CD4-positive, alpha-beta T cell treated with Interleukin-1 beta for 1 hour (primary cell): ENCODE data around the gene CNN1.
"Not testable (repeated sequence)": the region's sequence is repeated elsewhere in the genome, so short reads cannot be mapped to it uniquely, and the experiment has no call there.

Experiments used
- DNase-seq, 2 donors: peaks; one replicate each; pipeline ENCODE4 v3.0.0-alpha.2; 2020 to 2022

The CNN1 gene

DNA sequence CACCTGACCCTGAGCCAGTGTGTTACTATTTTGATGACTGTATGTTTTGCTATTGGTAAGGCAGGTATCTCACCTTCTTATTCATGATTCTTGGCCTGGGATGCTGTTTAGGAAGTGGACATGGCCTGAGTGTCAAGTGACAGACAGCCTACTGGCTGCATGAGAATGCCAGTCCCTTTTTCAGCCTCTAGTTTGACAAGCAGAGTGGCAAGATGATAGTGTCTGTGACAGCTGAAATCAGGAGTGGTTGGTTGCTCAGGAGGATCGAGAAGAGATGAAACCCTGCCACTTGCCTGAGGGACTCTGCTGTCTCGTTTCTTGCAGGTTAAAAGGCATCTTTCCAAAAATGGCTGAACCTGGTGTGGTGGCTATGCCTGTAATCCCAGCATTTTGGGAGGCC is 27.5 kb downstream of the CNN1 start:
- no peak for DNase-seq

DNA sequence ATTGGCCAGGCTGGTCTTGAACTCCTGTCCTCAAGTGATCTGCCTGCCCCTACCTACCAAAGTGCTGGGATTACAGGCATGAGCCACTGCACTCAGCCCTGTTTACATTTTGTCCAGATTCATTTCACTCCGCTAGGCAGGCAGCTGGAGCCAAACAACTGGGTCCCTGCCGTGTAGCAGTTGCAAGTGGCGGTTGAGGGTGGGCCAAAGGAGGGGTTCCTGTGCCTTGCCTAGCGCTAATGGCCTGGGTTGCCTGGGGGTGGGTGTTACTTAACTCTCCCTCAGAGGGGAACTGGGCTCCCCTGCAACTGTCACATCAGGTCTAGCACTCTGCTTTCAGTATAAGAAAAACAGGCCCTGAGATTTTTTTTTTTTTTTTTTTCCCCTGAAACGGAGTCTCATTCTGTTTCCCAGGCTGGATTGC is 31.4 kb downstream of the CNN1 start:
- DNase-seq = no peak

DNA sequence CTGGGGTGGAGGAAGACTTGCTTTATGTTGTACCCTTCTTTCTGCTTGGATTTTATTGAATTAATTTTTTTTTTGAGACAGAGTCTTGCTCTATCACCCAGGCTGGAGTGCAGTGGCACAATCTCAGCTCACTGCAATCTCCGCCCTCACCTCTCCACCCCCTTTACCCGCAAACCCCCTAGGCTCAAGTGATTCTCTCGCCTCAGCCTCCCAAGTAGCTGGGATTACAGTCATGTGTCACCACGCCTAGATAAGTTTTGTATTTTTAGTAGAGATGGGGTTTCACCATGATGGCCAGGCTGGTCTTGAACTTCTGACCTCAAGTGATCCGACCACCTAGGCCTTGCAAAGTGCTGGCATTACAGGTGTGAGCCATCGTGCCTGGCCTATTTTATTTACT is 34.7 kb downstream of the CNN1 start:
- not testable (repeated sequence) for DNase-seq

DNA sequence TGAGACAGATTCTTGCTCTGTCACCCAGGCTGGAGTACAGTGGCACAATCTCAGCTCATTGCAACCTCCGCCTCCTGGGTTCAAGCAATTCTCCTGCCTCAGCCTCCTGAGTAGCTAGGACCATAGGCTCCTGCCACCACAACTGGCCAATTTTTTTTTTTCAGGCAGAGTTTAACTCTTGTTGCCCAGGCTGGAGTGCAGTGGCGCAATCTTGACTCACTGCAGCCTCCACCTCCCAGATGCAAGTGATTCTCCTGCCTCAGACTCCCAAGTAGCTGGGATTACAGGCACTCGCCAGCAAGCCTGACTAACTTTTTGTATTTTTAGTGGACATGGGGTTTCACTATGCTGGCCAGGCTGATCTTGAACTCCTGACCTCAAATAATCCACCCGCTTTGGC is 35.1 kb downstream of the CNN1 start:
- not testable (repeated sequence) for DNase-seq

DNA sequence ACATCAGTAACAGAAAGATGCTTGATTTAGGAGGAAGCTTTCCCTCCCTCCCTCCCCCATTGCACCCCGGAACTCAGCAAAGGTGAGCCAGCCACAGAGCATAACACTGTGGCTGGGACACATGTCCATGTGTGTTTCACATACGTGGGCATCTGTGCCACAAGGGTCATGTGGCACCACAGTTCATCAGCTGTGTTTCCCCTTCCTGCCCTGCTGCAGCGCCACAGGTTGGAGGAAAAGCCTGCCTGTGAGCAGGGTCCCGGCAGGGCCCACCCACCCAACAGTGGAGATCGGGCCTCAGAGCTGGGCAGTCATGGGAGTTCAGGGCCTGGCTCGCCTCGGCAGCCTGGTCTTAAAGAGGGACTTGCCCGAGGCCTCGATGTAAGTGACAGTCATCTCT is 36.0 kb downstream of the CNN1 start:
- no peak for DNase-seq

DNA sequence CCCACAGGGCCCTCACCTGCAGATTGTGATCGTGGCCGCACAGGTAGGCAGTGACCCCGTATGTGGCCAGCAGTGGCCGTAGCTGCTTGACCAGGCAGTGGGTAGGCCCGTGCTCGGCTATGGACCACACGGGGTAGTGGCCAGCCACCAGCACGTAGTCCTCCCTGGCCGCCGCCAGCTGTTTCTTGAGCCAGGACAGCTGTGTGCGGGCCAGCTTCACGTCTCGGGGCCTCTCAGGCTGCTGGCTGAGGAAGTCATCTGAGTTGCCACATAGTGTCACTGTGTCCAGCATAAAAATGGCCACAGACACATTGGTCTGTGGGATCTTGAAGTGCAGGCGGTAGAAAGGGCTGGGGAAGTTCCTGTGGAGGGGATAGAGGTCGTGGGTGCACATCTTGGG is 37.6 kb downstream of the CNN1 start:
- no peak for DNase-seq

DNA sequence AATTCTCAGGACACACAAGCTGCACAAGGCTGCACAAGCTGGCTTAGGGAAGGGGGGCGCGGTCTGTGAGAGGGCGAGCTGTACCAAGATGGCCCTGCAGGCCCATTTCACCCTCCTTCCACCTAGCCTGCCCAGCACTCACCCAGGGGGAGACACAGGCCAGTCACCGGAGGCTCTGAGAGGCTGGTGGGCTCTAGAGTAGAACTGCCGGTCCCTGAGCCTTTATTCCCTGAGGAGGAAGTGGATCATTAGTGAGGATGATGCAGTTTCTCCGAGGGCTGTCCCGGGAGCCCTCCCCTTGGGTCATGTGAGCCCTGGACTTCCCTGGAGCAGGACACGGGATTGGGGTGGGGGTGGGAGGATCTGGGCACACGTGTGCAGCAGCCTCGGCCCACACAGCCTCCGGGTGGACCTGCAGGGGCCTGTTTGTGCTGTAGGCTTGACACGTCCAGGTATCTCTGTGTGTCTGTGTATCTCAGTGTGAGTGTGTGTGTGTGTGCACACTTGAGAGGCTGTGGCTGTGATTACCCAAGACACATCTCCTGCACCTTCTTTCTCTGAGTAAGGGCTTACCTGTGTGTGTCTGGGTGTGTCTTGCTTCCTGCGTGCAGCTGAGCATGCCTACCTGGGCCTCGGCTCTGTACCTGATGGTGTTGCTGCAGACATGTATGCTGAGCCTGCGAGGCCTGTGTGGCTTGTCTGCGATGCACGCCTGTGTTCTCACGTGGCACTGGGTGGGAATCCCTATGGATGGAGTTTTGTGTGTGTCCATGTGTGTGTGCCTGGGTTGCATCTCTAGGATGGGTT is 39.0 kb downstream of the CNN1 start, which contains the start of gene ACP5:
TSS of gene ACP5 (minus strand) at position 195 of the 807 bp plus-strand sequence. CDS start 328 bp downstream, outside the sequence.
- no peak for DNase-seq

DNA sequence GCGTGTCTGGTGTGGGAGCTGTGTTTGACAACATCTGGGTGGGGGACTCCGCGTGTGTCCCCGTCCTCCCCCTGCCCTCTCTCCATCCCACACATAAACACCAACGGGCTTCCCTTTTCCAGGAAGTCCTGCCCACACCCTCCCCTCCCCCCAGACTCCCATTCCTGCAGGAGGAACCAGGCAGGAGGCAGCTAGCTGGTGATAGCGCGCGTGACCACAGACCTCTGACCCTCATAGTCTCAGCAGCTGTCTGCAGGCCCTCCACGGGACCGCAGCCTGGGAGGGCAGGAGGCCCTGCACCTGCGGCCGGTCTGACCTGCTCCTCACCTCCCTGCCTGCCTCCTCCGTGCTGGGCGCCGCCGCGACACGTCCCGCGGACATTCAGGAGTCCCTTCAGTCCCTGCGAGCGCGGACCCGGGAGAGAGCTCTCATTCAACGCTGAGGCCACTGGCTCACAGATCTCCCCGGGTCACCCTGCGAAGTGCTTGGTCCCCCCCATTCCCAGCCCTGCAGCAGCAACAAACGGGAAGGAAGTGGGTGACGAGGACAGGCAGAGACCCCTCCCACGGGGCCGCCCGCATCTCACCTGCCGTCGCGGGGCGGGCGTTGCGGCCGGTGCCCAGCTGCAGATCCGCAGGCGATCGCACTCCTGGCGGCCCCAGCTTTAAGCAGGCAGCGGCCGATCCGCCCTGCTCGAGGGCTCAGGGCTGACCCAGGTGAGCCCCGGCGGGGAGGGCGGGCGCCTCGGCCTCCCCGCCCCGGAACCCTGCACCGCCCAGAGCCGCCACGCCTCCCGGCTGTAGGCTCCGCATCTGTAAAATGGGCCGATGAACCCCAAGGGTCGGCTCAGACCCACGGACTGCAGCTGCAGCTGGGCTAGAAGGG is 39.8 kb downstream of the CNN1 start:
- peak; percentile 38 to 39 for DNase-seq

DNA sequence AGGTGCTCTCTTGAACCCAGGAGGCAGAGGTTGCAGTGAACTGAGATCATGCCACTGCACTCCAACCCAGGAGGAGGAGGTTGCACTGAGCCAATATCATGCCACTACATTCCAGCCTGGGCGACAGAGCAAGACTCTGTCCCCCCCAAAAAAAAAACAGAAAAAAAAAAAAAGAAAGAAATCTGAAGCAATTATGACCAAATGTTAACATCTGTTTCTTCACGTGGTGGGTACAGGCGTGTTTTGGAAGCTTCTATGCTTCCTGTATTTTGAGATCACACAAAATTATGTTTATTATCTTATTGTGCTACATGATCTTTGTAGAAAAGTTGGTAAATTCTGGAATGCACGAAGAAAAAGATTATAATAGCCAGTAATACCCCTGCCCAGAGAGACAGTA is 41.5 kb downstream of the CNN1 start:
- DNase-seq = no peak

DNA sequence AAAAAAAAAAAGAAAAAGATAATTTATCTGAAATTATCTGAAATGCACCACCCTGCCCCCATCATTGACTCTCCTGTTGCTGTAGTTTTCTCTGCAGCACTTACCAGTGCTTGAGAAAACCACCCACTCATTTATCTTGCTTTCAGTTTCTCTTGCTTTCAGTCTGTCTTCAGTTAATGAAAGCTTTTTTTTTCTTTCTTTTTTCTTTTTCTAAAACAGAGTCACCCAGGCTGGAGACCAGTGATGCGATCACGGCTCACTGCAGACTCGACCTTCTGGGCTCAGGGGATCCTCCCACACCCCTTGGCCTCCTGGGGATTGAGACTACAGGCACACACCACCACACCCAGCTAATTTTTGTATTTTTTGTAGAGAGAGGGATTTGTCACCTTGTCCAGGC is 43.1 kb downstream of the CNN1 start:
- peak; percentile 48 to 80 for DNase-seq

DNA sequence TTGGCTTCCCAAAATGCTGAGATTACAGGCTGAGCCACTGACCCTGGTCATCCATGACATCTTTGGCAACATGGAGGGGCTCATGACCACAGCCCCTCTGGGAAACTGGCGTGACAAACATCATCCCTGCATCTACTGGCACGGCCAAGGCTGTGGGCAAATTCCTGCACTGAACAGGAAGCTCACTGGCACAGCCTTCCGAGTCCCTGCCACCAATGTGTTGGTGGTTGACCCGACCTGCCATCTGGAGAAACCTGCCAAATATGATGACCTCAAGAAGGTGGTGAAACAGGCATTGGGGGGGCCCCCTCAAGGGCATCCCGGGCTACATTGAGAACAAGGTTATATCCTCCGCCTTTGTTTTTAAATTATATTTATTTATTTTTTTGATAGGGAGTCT is 47.7 kb downstream of the CNN1 start:
- DNase-seq = no peak

DNA sequence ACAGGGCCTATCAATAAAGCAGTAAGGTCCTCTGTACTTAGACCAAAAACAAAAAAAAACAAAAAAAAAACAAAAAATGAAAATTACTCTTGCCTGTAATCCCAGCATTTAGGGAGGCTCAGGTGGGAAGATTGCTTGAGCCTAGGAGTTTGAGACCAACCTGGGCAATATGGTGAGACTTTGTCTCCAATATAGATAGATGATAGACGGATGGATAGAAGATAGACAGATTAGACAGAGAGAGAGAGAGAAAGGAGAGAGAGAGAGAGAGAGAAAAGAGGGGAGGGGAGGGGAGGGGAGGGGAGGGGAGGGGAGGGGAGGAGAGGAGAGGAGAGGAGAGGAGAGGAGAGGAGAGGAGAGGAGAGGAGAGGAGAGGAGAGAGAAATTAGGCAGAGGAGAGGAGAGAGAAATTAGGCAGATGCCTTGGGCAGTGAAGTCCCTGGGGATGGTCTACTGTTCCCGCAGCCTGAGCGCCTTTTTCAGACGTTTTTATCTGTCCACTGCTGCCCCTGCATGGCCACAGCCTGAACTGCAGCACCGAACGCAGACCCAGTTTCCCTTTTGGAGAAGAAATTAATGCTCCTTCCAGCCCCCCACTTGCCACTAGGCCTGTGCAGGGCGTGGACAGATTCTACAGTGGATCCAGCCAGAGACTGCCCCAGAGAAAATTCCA is 48.8 kb downstream of the CNN1 start:
- peak; percentile 78 to 82 for DNase-seq

DNA sequence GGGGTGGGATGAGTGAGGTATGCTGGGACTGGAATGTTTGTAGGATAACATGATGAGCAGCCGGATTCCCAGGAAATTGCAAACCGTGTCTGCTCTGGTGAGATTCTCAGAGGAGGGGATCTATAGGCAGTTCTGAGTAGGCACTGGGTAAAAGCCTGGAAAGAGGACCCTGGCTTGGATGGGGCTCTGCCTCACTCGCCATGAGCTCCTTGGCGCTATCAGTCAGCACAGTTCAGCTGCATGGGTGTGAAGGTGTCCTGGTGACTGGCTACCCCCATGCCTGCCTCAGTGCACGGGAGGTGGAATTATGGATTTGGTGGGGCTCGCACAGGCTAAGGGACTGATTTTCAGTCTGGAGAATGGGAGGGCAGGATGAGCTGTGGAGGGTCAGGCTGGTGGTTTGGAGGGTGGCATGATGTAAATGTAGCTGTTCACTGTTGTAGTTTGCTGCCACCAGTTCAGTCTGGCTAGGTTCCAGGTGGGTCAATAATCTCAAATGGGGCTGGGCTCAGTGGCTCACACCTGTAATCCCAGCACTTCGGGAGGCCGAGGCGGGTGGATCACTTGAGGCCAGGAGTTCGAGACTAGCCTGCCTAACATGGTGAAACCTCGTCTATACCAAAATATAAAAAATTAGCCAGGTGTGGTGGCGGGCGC is 49.5 kb downstream of the CNN1 start:
- DNase-seq = no peak

DNA sequence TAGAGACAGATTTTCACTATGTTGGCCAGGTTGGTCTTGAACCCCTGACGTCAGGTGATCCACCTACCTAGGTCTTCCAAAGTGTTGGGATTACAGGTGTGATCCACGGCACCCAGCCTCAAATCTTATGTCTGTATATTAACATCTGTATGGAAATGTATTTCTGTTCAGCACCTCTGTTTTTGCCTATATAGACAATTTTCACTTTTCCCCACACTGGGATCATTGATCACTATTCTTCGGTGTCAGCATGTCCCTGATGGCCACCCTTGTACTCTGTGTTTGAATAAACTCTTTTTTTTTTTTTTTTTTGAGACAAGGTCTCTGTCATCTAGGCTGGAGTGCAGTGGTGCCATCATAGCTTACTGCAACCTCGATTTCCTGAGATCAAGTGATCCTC is 55.4 kb downstream of the CNN1 start:
- no peak for DNase-seq

DNA sequence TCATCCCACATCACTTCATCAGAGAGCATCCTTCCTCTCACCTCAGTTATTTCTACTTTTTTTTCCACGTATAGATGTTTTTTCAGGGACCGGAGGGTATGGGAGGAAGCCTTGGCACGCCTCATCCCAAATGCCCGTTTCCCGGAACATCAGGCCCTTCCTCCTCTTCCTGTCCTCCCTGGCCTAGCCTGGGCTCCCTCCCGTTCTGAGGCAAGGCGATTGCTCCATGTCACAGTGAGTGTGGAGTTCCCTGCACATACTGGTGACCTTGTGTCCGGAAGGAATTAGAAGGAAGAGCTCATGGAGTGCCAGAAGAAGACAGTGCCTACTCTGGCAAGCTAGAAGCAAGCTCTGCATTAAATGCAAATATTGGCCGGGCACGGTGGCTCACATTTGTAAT is 57.5 kb downstream of the CNN1 start:
- no peak for DNase-seq

DNA sequence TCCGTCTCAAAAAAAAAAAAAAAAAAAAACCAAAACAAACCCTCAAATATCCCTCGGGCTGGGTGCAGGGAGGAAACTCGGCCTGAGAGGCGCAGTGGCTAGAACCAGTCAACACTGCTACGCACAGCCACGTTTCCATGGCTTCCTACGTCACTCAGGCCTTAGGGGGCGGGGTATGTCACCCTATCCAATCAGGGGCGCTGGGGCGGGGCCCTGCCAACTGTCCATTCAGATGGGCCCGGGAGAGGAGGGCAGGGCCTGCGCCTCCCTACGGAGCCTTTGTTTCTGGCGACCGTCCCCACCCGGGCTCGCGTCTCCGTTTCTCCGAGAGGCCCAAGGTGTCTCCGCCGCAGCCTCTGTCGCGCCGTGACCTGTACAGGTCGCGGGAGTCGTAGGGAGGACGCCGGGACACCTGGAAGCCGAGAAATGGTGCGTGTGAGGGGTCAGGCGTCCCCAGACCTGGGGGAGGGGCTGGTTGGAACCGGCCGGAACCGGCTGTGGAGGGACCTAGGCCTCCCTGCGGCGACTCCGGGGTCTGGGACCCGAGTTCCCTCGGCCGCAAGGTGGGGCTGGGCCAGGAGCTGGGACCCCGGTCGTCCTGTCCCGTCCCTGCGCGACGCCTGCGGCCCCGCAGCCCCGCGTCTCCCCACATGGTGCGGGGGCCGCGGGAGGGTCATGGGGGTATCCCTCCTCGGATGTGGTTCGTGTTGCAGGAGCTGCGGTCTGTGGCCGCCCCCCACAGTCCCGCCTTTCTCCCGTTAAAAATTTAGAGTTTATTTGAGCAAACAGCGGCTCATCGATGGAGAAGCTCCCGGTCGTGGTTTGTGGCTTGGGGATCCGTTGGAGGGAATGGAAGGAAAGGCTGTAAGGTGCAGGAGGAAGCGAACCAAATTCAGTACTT is 58.8 kb downstream of the CNN1 start, which contains the start of gene ZNF627:
TSS of gene ZNF627 (plus strand) at position 282 of the 901 bp plus-strand sequence. CDS start at position 427, 145 bp downstream.
- DNase-seq = peak; percentile 98 to 99

DNA sequence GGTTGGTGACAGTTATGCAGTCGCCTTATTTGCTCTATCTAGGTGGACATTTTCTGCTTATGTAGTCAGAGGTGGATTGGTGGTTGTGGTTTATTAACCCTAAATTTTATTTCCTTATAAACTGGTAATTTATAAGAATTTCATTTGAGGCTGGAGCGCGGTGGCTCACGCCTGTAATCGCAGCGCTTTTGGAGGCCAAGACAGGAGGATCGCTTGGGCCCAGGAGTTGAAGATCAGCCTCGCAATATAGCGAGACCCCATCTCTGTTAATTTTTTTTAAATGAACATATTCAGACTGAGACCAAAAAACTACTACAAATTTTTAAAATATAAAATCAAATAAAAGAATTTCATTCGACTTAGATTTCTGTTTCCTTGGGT is 59.4 kb downstream of the CNN1 start:
- no peak for DNase-seq

DNA sequence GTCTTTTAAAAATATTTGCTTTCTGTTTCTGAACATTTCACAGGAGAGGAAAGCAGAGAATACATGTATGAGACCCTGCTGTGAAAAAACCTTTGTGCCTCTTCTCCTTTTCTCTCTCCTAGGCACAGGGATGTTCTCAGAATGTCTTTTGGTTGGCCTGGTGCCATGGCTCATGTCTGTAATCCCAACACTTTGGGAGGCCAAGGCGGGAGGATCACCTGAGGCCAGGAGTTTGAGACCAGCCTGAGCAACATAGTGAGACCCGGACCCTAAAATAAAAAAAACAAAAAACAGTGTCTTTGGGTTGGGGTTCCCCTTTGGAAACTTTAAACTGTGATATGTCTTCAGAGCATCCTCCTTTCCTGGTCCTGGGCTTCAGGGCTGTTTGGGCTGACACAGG is 60.1 kb downstream of the CNN1 start:
- no peak for DNase-seq

DNA sequence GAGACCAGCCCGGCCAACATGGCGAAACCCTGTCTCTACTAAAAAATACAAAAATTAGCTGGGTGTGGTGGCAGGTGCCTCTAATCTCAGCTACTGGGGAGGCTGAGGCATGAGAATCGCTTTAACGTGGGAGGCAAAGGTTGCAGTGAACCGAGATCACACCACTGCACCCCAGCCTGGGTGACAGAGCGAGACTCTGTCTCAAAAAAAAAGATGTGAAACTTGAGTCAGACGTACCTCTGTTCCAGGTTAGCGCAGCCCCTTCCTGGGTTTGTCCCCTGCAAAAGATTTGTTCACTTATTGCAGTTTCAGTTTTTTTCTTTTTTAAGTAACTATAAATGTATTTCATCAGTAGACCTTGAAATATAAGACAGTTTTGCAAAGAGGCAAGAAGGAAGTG is 61.1 kb downstream of the CNN1 start:
- DNase-seq = not testable (repeated sequence)
